Panc1 (cell line): ENCODE data around the gene RPS19BP1. TPM values are rescaled to one million over a fixed set of nuclear protein-coding genes. Genes with fewer than 3 reads are reported as not detected.

ENCODE experiments used
- ATAC-seq: fragments of 200-7000 bp; cut with Tn5 transposase; 2 replicates; pipeline ENCODE4 v1.9.1; 2020; ENCODE audit warnings: mild to moderate bottlenecking, moderate library complexity
- BruUV-seq: library from RNA; stranded (reverse); fragments of 400-500 nt; replicated peaks from 2 replicates; lab custom pipeline; 2021; lab: Mats Ljungman, UMichigan
- CTCF ChIA-PET: fragments of 300-600 bp; sonication (Branson Sonifier 250); formaldehyde crosslinking; loops from one replicate; lab custom pipeline; 2022; ENCODE audit warnings: antibody characterized with exemption; lab: Charles Lee
- POLR2A ChIA-PET: fragments of 300-600 bp; sonication (Branson Sonifier 250); formaldehyde crosslinking; loops from one replicate; lab custom pipeline; 2022; ENCODE audit warnings: antibody characterized with exemption; lab: Charles Lee
- DNase-seq: peaks from one replicate; pipeline ENCODE4 v3.0.0-alpha.2; 2010; ENCODE audit warnings: low read depth, low spot score
- H3K27ac ChIP-seq: 2 replicates; pipeline ENCODE4 v1.5.1; 2011; ENCODE audit warnings: mild to moderate bottlenecking, low read length, inconsistent platforms
- H3K27me3 ChIP-seq: fragments of 200-500 bp; sonication (Bioruptor generic); 2 replicates; pipeline ENCODE4 v1.6.0; 2014; ENCODE audit warnings: low read length, inconsistent platforms; ENCODE audit not compliant: control insufficient read depth, insufficient read depth
- H3K36me3 ChIP-seq: fragments of 200-500 bp; sonication (Bioruptor generic); 2 replicates; pipeline ENCODE4 v1.5.1; 2014; ENCODE audit warnings: inconsistent platforms, mild to moderate bottlenecking, low read length, moderate library complexity; ENCODE audit not compliant: control insufficient read depth, insufficient read depth
- H3K4me1 ChIP-seq: 2 replicates; pipeline ENCODE4 v1.5.1; 2011; ENCODE audit warnings: inconsistent platforms, mild to moderate bottlenecking, low read length, moderate library complexity; ENCODE audit not compliant: control insufficient read depth, insufficient read depth
- H3K4me3 ChIP-seq, 2 experiments: 2 replicates each; pipeline ENCODE4 v1.5.1; 2011 to 2012; ENCODE audit warnings: low read depth in 2 of 2, low read length in 2 of 2, mild to moderate bottlenecking in 2 of 2, inconsistent platforms in 1 of 2, moderate library complexity in 1 of 2
- H3K9me3 ChIP-seq: fragments of 200-500 bp; sonication (Bioruptor generic); 2 replicates; pipeline ENCODE4 v1.5.1; 2014; ENCODE audit warnings: low read depth, mild to moderate bottlenecking, inconsistent platforms, low read length, moderate library complexity; ENCODE audit not compliant: control insufficient read depth, insufficient read depth
- CTCF ChIP-seq: fragments of 450-650 bp; IDR thresholded peaks from 2 replicates; pipeline ENCODE4 v1.5.1; 2017; ENCODE audit warnings: mild to moderate bottlenecking
- POLR2AphosphoS5 ChIP-seq: IDR thresholded peaks from 2 replicates; pipeline ENCODE4 v1.6.1; 2012; ENCODE audit warnings: mild to moderate bottlenecking, low read depth, low read length, moderate library complexity
- REST ChIP-seq, 2 experiments: IDR thresholded peaks; 2 replicates each; pipeline ENCODE4 v1.6.1; 2011 to 2012; ENCODE audit warnings: low read depth in 2 of 2, control low read depth in 1 of 2, low read length in 1 of 2, mild to moderate bottlenecking in 1 of 2, moderate library complexity in 1 of 2; ENCODE audit not compliant: insufficient read depth in 1 of 2
- SIN3A ChIP-seq: IDR thresholded peaks from 2 replicates; pipeline ENCODE4 v1.6.1; 2012; ENCODE audit warnings: low read depth, mild to moderate bottlenecking, low read length, moderate library complexity, borderline replicate concordance; ENCODE audit not compliant: insufficient read depth
- TCF7L2 ChIP-seq: IDR thresholded peaks from 2 replicates; pipeline ENCODE4 v1.6.1; 2011; ENCODE audit warnings: mild to moderate bottlenecking, low read depth, low read length, inconsistent platforms
- in situ Hi-C: cut with HindIII; loops from 2 replicates; pipeline ENCODE4 v1.10.0; 2016; ENCODE audit warnings: low sequenced_read_pairs, low pct_unique_long_range_greater_than_20kb
- intact Hi-C: fragments of 100-400 bp; cut with micrococcal nuclease; formaldehyde crosslinking; loops from one replicate; pipeline ENCODE4 v1.10.0; 2022; ENCODE audit not compliant: unreplicated experiment
- total RNA-seq: library from RNA; stranded (reverse); gene quantifications from one replicate; pipeline ENCODE4 v1.2.1, GENCODE V29; 2021; ENCODE audit not compliant: unreplicated experiment

RPS19BP1 gene
- total RNA-seq, 1 experiment from 2014 or later = 123 TPM

- TF ChIP-seq SIN3A = no peak
- TF ChIP-seq POLR2AphosphoS5 = no peak
- TF ChIP-seq REST (IDR thresholded peaks at IDR 0.05; ENCODE audit: insufficient read depth in 1 of 2, low read depth in 2 of 2, low read length in 1 of 2) = no peak
- no peak for TF ChIP-seq CTCF
- no peak for TF ChIP-seq TCF7L2
- H3K36me3 ChIP-seq = peaks cover 4% of the 10 kb centered on the region; the same call in 1 of the 2 replicates
- ATAC-seq = no peak
- DNase-seq = no peak
- CTCF ChIA-PET = interaction anchor here (0.5 to 1.5 kb wide), 2 partner anchors 489 to 1748 kb away, joined by 4 to 5 read pairs; no protein-coding TSS in a partner anchor
- BruUV-seq = no TSS peak
- H3K4me1 ChIP-seq = peaks cover 17% of the 10 kb centered on the region
- H3K9me3 ChIP-seq = no peaks in the 10 kb centered on the region
- no peak overlapping the region for H3K4me3 ChIP-seq
- intact Hi-C loops = loop anchor here (5.0 kb wide), 1 partner anchor 501 kb away; no protein-coding TSS in a partner anchor
- H3K27me3 ChIP-seq = no peaks in the 10 kb centered on the region
- no peak overlapping the region for H3K27ac ChIP-seq
- POLR2A ChIA-PET = no interaction called here
- in situ Hi-C loops = no loop called here
These were observed 3.4 kb upstream of the RPS19BP1 start for GRCh38 chr22:39535831-39536449.

GRCh38 chr22:39535357-39535725 is 2.8 kb upstream of the RPS19BP1 start:
- no peak for DNase-seq
- intact Hi-C loops = loop anchor here (5.0 kb wide), 1 partner anchor 502 kb away; no protein-coding TSS in a partner anchor
- no peak for ATAC-seq

More at GRCh38 chr22:39535357-39535725, 2.8 kb upstream of the RPS19BP1 start:
- POLR2A ChIA-PET = no interaction called here
- no peak overlapping the region for H3K4me3 ChIP-seq
- peaks cover 4% of the 10 kb centered on the region; the same call in 1 of the 2 replicates for H3K36me3 ChIP-seq
- H3K27me3 ChIP-seq = no peaks in the 10 kb centered on the region
- CTCF ChIA-PET = interaction anchor here (0.7 to 1.5 kb wide), 2 partner anchors 284 to 489 kb away, joined by 3 to 4 read pairs; no protein-coding TSS in a partner anchor
- TF ChIP-seq TCF7L2 (no peak), REST (IDR thresholded peaks at IDR 0.05; ENCODE audit: insufficient read depth in 1 of 2, low read depth in 2 of 2, low read length in 1 of 2) (no peak), SIN3A (no peak), POLR2AphosphoS5 (no peak), CTCF (no peak)
- in situ Hi-C loops = no loop called here
- no peak overlapping the region for H3K27ac ChIP-seq
- peaks cover 23% of the 10 kb centered on the region for H3K4me1 ChIP-seq
- no peaks in the 10 kb centered on the region for H3K9me3 ChIP-seq
- BruUV-seq = no TSS peak
